ENCODE data around the gene FAM162B.

GRCh38 chr6:116767715-116768114, 2.2 kb upstream of the FAM162B start:
- TF ChIP-seq CTCF (IDR thresholded peaks at IDR 0.05; ENCODE audit: extremely low read depth in 1 of 2, insufficient read depth in 1 of 2, low read depth in 1 of 2, low read length in 2 of 2): no peak
- TF ChIP-seq FOS (IDR thresholded peaks at IDR 0.05; ENCODE audit: borderline replicate concordance, insufficient read depth, low read length): no peak

Data from endothelial cell of umbilical vein (primary cell).